ENCODE data around the gene LRFN5.
"Not testable (repeated sequence)": the region's sequence is repeated elsewhere in the genome, so short reads cannot be mapped to it uniquely, and the experiment has no call there.

LRFN5 gene

DNA sequence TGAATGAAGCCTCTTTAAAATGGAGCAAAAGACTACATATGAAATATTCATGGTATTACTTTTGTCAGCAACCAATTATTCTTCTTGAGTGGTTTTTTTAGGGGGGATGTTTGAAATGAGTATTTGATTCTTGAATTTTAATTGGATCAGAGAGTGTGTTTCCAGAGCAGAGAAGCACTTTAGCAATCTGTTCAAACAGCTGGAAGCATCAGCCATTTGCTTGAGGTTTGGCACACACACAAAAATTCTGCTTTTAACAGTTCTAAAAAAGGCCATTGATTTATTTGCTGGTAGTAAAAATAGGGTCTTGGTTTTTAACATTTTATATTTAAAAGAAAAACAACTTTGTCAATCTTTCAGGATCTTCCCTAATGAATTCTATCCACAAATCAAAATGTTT lies 292.7 kb downstream of the LRFN5 start:
- no peak for DNase-seq (ENCODE audit: low read depth)

DNA sequence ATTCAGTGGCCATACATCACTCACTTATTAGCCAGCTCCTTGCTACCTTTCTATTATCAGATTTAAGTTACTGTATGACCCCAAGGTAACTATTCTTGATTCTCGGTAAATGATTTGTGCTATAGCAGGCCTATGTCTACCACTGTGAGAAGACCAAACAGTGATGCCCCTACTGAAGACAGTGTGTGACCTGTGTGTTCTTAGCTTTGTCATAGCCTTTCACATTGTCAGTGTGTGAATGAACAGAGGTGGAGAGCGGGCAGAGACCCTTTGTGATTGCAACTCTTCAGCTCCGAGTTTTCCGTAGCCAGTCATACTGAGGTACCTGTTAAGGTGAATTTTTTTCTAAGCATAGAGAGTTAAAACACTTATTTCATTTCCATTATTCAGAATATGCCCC lies 294.0 kb downstream of the LRFN5 start:
- no peak for DNase-seq (ENCODE audit: low read depth)

DNA sequence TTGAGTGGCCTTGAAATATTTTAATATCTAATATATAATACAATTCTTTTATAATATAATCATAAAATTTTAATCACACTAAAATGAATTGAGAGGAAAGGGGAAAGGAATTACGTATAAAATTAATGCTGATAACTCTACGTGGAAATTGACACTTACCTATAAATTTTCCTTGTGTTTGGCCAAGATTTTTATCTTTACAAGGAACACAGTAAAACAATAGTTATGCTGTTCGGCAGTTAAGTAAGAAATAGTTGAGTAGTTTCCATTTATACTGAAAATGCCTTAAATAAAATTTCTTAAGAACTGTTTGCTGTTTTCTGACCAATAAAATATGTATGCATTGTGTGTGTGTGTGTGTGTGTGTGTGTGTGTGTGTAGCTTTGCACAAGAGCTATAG lies 294.4 kb downstream of the LRFN5 start:
- DNase-seq (ENCODE audit: low read depth) = no peak

DNA sequence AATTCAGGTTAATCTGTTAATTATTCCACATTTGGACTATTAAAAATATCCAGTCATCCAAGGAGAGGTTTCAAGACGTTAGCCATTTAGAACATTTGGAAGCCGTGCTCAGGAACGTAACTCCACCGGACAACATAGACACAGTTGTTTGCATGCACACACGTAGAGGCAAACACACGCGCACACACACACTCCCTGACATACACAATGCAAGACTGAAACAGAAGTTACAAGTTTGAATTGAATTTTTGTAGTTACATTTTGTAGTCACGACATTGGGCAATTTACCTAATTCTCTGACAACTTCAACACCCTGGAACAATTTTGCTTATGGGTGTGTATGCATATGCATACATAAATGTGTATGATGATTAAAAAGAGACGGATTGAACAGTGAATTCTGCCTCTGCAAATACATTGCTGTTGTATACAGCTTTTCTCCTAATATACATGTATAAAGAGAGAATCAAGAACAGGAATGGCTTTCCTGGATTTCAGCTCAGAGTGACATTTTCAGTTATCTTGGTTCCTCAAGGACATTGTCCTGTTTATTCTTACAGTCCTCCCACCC lies 298.8 kb downstream of the LRFN5 start:
- DNase-seq (ENCODE audit: low read depth) = no peak

DNA sequence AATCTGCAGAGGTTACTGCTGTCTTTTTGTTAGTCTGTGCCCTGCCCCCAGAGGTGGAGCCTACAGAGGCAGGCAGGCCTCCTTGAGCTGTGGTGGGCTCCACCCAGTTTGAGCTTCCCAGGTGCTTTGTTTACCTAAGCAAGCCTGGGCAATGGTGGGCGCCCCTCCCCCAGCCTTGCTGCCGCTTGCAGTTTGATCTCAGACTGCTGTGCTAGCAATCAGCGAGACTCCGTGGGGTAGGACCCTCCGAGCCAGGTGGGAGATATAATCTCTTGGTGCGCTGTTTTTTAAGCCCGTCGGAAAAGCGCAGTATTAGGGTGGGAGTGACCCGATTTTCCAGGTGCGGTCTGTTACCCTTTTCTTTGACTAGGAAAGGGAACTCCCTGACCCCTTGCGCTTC lies 304.5 kb downstream of the LRFN5 start:
- not testable (repeated sequence) for DNase-seq (ENCODE audit: low read depth)

DNA sequence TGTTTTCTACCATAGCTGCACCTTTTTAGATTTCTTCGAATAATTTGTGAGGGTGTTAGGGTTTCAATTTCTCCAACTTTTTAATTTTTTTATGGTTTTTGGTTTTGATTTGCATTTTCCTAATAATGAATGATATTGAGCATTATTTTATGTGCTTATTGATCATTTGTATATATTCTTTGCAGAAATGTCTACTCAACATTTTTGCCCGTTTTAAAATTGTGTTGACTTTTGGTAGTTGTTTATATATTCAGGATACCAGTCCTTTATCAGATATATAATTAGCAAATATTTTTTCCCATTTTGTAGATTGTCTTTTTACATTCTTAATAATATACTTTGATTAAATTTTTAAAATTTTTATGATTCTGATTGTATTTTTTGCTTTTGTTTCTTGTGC lies 306.7 kb downstream of the LRFN5 start:
- no peak for DNase-seq (ENCODE audit: low read depth)

DNA sequence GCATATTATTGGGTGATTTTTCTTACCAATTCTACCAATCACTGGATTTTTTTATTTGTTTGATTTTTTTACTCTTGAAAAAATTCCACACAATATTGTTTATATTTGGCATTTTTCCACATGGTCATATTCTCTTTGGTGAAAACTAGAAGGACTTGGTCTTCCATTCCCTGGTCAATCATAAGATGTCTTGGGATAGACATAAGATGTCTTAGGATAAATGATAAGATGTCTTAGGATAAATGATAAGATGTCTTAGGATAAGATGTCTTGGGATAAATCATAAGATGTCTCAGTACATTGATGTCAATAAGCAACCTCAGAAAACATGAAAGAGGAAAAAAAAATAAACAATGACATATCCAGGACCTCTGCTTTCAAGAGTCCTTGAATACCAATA lies 309.1 kb downstream of the LRFN5 start:
- no peak for DNase-seq (ENCODE audit: low read depth)

DNA sequence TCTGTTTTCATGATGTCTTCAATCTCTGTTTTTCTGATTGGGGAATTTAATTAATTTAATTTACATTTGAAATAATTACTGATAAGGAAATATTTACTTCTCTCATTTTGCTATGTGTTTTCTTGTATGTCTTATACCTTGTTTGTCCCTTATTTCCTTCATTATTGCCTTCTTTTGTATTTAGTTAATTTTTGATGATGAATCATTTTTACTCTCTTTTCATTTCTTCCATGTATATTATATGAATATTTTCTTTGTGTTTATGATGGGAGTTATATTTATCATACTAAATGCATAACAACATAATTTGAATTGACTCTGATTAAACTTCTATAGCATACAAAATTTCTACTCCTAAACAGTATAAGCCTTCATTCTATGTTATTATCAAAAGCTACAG lies 309.6 kb downstream of the LRFN5 start:
- DNase-seq (ENCODE audit: low read depth) = no peak

DNA sequence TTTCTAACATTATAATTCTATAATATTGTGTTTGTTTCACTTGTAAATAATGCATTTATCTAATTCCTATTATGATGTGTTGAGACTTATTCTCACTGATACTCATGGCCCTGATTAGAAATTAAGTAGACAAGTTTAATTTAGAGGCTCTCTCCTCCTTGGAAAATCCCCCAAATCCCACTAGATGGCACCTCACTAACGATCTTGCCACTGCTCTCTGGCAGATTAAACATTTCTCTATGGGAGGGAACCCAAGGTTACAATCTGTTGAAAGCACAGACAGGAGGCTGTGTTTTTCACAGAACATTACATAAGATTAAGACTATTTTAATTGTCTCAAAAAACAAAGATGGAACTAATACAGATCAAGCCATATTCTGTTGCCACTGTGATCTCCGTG lies 318.7 kb downstream of the LRFN5 start:
- peak; percentile 15 for DNase-seq (ENCODE audit: low read depth)

DNA sequence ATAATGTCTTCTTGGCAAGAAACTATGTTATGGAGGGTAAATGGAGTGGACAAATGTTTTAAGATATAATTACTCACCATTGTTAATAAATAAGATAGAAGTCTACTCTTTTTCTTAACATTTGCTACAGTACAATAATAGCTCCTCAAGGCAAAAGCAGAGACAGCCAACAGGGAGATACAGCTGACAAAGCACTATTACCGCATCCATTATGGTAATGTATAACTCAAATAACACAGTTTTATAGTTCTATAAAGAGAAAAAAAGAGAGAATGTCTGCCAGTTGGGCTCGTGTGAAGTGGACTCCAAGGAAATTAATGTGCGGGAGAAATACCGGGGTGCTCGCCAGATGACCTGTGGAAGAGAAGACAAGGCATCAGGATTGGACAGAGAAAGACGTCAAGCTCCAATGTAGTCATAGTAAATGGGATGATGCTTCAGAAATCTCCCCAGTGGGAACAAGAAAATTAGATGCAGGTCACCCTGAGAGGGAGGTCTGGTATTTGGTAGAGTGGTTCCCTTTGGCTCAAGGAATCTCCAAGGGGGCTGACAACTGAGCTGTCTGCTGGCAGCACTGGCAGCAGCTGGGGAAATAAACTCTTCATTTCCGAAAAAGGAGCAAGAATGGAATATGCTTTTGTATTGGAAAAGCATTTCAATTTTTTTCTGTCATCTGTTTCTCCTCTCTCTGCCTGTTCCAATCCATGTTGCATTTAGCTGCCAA lies 343.9 kb downstream of the LRFN5 start:
- DNase-seq (ENCODE audit: low read depth) = no peak
